ENCODE data around the gene INPP5A. TPM values are rescaled to one million over a fixed set of nuclear protein-coding genes. Genes with fewer than 3 reads are reported as not detected.

INPP5A gene
- total RNA-seq, 3 donors from 2014 or later = 26.6 to 50.6 (median 38.7) TPM

- TF ChIP-seq POLR2AphosphoS5 (IDR thresholded peaks at IDR 0.05) = no peak
- no peak for TF ChIP-seq POLR2A (IDR thresholded peaks at IDR 0.05)
- TF ChIP-seq, protein P1, sequence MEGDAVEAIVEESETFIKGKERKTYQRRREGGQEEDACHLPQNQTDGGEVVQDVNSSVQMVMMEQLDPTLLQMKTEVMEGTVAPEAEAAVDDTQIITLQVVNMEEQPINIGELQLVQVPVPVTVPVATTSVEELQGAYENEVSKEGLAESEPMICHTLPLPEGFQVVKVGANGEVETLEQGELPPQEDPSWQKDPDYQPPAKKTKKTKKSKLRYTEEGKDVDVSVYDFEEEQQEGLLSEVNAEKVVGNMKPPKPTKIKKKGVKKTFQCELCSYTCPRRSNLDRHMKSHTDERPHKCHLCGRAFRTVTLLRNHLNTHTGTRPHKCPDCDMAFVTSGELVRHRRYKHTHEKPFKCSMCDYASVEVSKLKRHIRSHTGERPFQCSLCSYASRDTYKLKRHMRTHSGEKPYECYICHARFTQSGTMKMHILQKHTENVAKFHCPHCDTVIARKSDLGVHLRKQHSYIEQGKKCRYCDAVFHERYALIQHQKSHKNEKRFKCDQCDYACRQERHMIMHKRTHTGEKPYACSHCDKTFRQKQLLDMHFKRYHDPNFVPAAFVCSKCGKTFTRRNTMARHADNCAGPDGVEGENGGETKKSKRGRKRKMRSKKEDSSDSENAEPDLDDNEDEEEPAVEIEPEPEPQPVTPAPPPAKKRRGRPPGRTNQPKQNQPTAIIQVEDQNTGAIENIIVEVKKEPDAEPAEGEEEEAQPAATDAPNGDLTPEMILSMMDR (IDR thresholded peaks at IDR 0.05) = no peak
- no peak for DNase-seq (ENCODE audit: low spot score in 2 of 2)
- Histone ChIP-seq H3K27me3 (no peaks in the 10 kb centered on the region), H3K4me1 (no peaks in the 10 kb centered on the region), H3K9me3 (no peaks in the 10 kb centered on the region), H3K27ac (no peak overlapping the region), H3K36me3 (no peaks in the 10 kb centered on the region), H3K4me3 (no peak overlapping the region)
- intact Hi-C loops (cut with DNase I; ENCODE audit: low total_unique reads) = no loop called here
Observed at GRCh38 chr10:132774181-132774901, 236.8 kb downstream of the INPP5A start.

- TF ChIP-seq, protein P1 (IDR thresholded peaks at IDR 0.05) = no peak
- TF ChIP-seq POLR2A (IDR thresholded peaks at IDR 0.05) (no peak), POLR2AphosphoS5 (IDR thresholded peaks at IDR 0.05) (no peak)
- Histone ChIP-seq H3K4me3 (no peak overlapping the region), H3K27me3 (no peaks in the 10 kb centered on the region), H3K27ac (no peak overlapping the region), H3K36me3 (no peaks in the 10 kb centered on the region), H3K9me3 (no peaks in the 10 kb centered on the region), H3K4me1 (no peaks in the 10 kb centered on the region)
- DNase-seq (ENCODE audit: low spot score in 2 of 2) = no peak
- intact Hi-C loops (cut with DNase I; ENCODE audit: low total_unique reads) = no loop called here
Observed at GRCh38 chr10:132774902-132775863, 237.6 kb downstream of the INPP5A start.

- Histone ChIP-seq H3K27ac (no peak overlapping the region), H3K9me3 (no peaks in the 10 kb centered on the region), H3K4me1 (no peaks in the 10 kb centered on the region), H3K36me3 (no peaks in the 10 kb centered on the region), H3K27me3 (no peaks in the 10 kb centered on the region), H3K4me3 (no peak overlapping the region)
- TF ChIP-seq, protein P1 (IDR thresholded peaks at IDR 0.05) = no peak
- no peak for DNase-seq (ENCODE audit: low spot score in 2 of 2)
- intact Hi-C loops (cut with DNase I; ENCODE audit: low total_unique reads) = no loop called here
Observed at GRCh38 chr10:132776186-132776585, 238.6 kb downstream of the INPP5A start.

- intact Hi-C loops (cut with DNase I; ENCODE audit: low total_unique reads) = no loop called here
- H3K4me3 ChIP-seq = no peak overlapping the region
- H3K27me3 ChIP-seq = no peaks in the 10 kb centered on the region
- DNase-seq (ENCODE audit: low spot score in 2 of 2) = no peak
- H3K9me3 ChIP-seq = peaks cover 0 to 4% of the 10 kb centered on the region in 2 donors
- TF ChIP-seq, protein P1 (IDR thresholded peaks at IDR 0.05) = no peak
- TF ChIP-seq POLR2AphosphoS5 (IDR thresholded peaks at IDR 0.05) (no peak), POLR2A (IDR thresholded peaks at IDR 0.05) (no peak)
- no peak overlapping the region for H3K27ac ChIP-seq
- no peaks in the 10 kb centered on the region for H3K36me3 ChIP-seq
- no peaks in the 10 kb centered on the region for H3K4me1 ChIP-seq
Observed at GRCh38 chr10:132776821-132777220, 239.2 kb downstream of the INPP5A start.

- no peak for DNase-seq (ENCODE audit: low spot score in 2 of 2)
- TF ChIP-seq POLR2A (IDR thresholded peaks at IDR 0.05) = no peak
- TF ChIP-seq, protein P1 (IDR thresholded peaks at IDR 0.05) = no peak
- intact Hi-C loops (cut with DNase I; ENCODE audit: low total_unique reads) = no loop called here
- no peaks in the 10 kb centered on the region for H3K36me3 ChIP-seq
- no peak overlapping the region for H3K27ac ChIP-seq
- H3K4me1 ChIP-seq = no peaks in the 10 kb centered on the region
- peaks cover 0 to 4% of the 10 kb centered on the region in 2 donors for H3K9me3 ChIP-seq
- no peaks in the 10 kb centered on the region for H3K27me3 ChIP-seq
- no peak overlapping the region for H3K4me3 ChIP-seq
Observed at GRCh38 chr10:132777441-132777840, 239.9 kb downstream of the INPP5A start.
